NCI-H2107 (cell line): ENCODE results near the gene GPR37L1.
"Not testable (repeated sequence)": the region's sequence is repeated elsewhere in the genome, so short reads cannot be mapped to it uniquely, and the experiment has no call there.

Experiments used
- DNase-seq: peaks from one replicate; lab custom pipeline; 2025; lab: John Stamatoyannopoulos, UW

The GPR37L1 gene

GRCh38 chr1:202168861-202169260 is 46.1 kb downstream of the GPR37L1 start:
- DNase-seq, result no peak

DNA sequence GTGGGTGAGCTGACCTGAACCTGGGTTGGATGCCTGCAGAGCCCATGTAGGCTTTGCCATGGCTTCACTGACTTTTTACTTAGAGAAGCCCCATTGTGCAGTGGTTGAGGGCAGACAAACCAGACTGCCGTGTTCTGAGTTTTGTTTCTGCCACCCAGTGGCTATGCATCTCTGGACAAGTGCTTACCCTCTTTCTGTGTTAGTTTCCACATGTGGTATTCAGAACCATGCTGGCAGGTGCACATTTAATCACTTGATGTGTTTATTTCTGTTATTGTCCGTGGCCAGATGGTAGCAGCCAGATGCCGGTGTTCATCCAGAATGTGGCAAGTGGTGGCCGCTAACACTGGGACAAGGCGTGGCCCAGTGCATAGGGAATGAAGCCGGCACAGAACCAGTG is 48.0 kb downstream of the GPR37L1 start:
- no peak for DNase-seq

GRCh38 chr1:202171292-202172014 is 48.7 kb downstream of the GPR37L1 start:
- no peak for DNase-seq

DNA sequence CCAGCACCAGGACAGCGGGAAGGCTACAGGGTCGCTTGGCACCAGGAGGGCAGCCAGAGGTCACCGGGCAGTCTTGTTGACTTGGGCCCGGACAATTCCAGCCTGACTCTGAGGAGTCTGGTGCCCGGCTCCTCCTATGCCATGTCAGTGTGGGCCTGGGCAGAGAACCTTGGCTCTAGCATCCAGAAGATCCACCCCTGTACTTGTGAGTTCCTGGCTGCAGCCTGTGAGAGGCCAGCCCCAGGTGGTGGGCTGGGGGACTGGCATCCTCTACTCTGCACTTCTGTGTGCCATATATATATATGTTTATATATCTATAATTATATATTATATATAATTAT is 49.3 kb downstream of the GPR37L1 start:
- no peak for DNase-seq

- DNase-seq, result no peak
Observed at GRCh38 chr1:202173993-202174392, 51.3 kb downstream of the GPR37L1 start.

DNA sequence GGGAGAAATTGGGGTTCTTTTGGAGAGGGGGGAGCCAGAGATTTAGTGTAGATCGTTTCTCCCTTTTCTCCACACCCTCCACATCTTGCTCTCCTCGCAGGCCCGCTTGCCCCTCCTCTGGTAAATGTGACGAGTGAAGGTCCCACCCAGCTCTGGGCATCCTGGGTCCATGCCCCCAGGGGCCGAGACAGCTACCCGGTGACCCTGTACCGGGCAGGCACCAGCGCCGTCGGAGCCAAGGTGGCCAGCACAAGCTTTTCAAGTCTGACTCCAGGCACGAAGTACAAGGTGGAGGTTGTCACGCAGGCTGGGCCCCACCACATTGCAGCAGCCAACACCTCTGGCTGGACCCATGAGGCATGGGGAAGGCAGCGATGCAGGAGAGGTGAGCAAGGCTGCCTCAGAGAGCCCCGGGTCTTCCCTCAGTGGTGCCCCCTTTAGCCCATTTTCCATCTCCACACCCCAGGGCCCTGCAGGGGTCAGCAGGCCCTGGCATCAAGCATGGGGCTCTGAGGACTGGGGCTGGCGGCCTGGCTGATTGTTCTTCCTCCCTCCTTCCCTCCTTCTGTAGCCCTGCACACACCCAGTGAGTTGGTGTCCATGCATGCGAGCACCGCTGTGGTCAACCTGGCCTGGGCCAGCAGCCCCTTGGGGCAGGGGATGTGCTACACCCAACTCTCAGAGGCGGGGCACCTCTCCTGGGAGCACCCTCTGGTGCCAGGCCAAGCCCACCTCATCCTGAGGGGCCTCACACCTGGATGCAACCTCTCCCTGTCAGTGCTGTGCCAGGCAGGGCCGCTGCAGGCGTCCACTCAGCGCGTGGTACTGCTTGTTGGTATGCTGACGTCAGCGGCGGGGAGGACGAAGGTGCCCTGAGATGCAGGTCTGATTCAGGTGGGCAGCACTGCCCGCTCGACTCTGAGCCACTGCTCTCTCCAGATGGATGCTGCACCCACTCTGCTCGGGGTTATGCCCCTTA is 54.5 kb downstream of the GPR37L1 start:
- no peak for DNase-seq

- no peak for DNase-seq
Observed at GRCh38 chr1:202179828-202180750, 57.4 kb downstream of the GPR37L1 start.

- not testable (repeated sequence) for DNase-seq
Observed at GRCh38 chr1:202180751-202181139, 58.0 kb downstream of the GPR37L1 start.

- DNase-seq, result no peak
Observed at GRCh38 chr1:202181586-202181985, 58.9 kb downstream of the GPR37L1 start.

- no peak for DNase-seq
Observed at GRCh38 chr1:202182040-202182877, 59.5 kb downstream of the GPR37L1 start.
